Cardiac ventricle fibroblast (primary cell): ENCODE results near the gene CCL27. TPM values are rescaled to one million over a fixed set of nuclear protein-coding genes. Genes with fewer than 3 reads are reported as not detected.

Source experiments
- total RNA-seq: library from RNA; depleted of rRNA; stranded (reverse); fragments of >200 nt; gene quantifications from 2 replicates; pipeline ENCODE4 v1.2.3, GENCODE V29; 2015

Gene CCL27
- total RNA-seq: not detected in 2 replicates

GRCh38 chr9:34662526-34663302 is at the start of gene CCL27:
Gene CCL27 (minus strand): TSS chr9:34662657. CDS start chr9:34662633, 24 bp downstream.

GRCh38 chr9:34710023-34710422 is 47.6 kb upstream of the CCL27 start, which contains the start of gene CCL21:
Gene CCL21 (minus strand): TSS chr9:34710136. CDS start chr9:34710066, 70 bp downstream.

GRCh38 chr9:34690983-34691935 is 28.8 kb upstream of the CCL27 start, which contains the start of gene CCL19:
Gene CCL19 (minus strand): TSS chr9:34691276. CDS start chr9:34691139, 137 bp downstream.

GRCh38 chr9:34651876-34652601 is 10.4 kb downstream of the CCL27 start, which contains the start of gene IL11RA:
Gene IL11RA (plus strand): TSS chr9:34652185. CDS start chr9:34655218, 3,033 bp downstream.

GRCh38 chr9:34646211-34647083 is 16.0 kb downstream of the CCL27 start, which contains the start of gene GALT:
Gene GALT (plus strand): TSS chr9:34646675. CDS start chr9:34646705, 30 bp downstream.

GRCh38 chr9:34637356-34638137 is 24.9 kb downstream of the CCL27 start, which contains the start of gene SIGMAR1:
Gene SIGMAR1 (minus strand): TSS chr9:34637787. CDS start chr9:34637697, 90 bp downstream.

GRCh38 chr9:34628656-34629490 is 33.6 kb downstream of the CCL27 start, which contains the start of gene ARID3C:
Gene ARID3C (minus strand): TSS chr9:34629066. CDS start chr9:34628014, 1,052 bp downstream.

GRCh38 chr9:34620061-34620994 is 42.1 kb downstream of the CCL27 start, which contains the start of gene DCTN3:
Gene DCTN3 (minus strand): TSS chr9:34620495. CDS start chr9:34620464, 31 bp downstream.

Other genes with a start within 250 kb of the CCL27 start
- 5.4 and 6.7 TPM in 2 replicates for gene FAM219A, start 204.1 kb downstream of the CCL27 start, total RNA-seq
- gene DNAI1, start 203.9 kb downstream of the CCL27 start, total RNA-seq: not detected in 2 replicates
- not detected in 2 replicates for gene ENHO, start 139.7 kb downstream of the CCL27 start, total RNA-seq
- gene CNTFR, start 72.9 kb downstream of the CCL27 start, total RNA-seq: 0.39 and 0.56 TPM in 2 replicates
- 21.7 and 30.3 TPM in 2 replicates for gene RPP25L, start 50.6 kb downstream of the CCL27 start, total RNA-seq
- gene DCTN3, start 42.2 kb downstream of the CCL27 start, total RNA-seq: 57.8 and 71.7 TPM in 2 replicates
- gene ARID3C, start 33.6 kb downstream of the CCL27 start, total RNA-seq: 0.12 and 0.34 TPM in 2 replicates
- 132 and 152 TPM in 2 replicates for gene SIGMAR1, start 24.9 kb downstream of the CCL27 start, total RNA-seq
- 30.3 and 34.3 TPM in 2 replicates for gene GALT, start 16.0 kb downstream of the CCL27 start, total RNA-seq
- gene IL11RA, start 10.5 kb downstream of the CCL27 start, total RNA-seq: 61.2 and 84.7 TPM in 2 replicates
- gene CCL19, start 28.6 kb upstream of the CCL27 start, total RNA-seq: 0.98 TPM in 1 of 2 replicates, not detected in the other
- gene CCL21, start 47.5 kb upstream of the CCL27 start, total RNA-seq: 0.81 TPM in 1 of 2 replicates, not detected in the other